Activated CD4-positive, alpha-beta memory T cell treated with anti-CD3 and anti-CD28 coated beads, Interleukin-2, amount 10 ng/mL, durations not matched to agents 7 days and 5 days (primary cell): ENCODE data around the gene B4GALT1. TPM values are rescaled to one million over a fixed set of nuclear protein-coding genes. Genes with fewer than 3 reads are reported as not detected.

ENCODE experiments used
- CTCF ChIA-PET: fragments of 350-600 bp; sonication (Branson Sonifier 250); formaldehyde crosslinking; loops from one replicate; lab custom pipeline; 2021; ENCODE audit warnings: antibody characterized with exemption, inconsistent platforms; lab: Charles Lee
- POLR2A ChIA-PET: fragments of 350-600 bp; sonication (Branson Sonifier 250); formaldehyde crosslinking; loops from one replicate; lab custom pipeline; 2021; ENCODE audit warnings: antibody characterized with exemption; lab: Charles Lee
- DNase-seq: peaks from one replicate; pipeline ENCODE4 v3.0.0-alpha.2; 2020
- H3K27ac Mint-ChIP-seq: one replicate; pipeline ENCODE4 v1.8.0; 2021; ENCODE audit warnings: mild to moderate bottlenecking, mixed read lengths
- H3K27me3 Mint-ChIP-seq: one replicate; pipeline ENCODE4 v1.8.0; 2021; ENCODE audit warnings: mixed read lengths
- H3K36me3 Mint-ChIP-seq: one replicate; pipeline ENCODE4 v1.8.0; 2021; ENCODE audit warnings: low read depth, mixed read lengths
- H3K4me1 Mint-ChIP-seq: one replicate; pipeline ENCODE4 v1.8.0; 2021; ENCODE audit warnings: mixed read lengths
- H3K4me3 Mint-ChIP-seq: one replicate; pipeline ENCODE4 v1.8.0; 2021; ENCODE audit warnings: mild to moderate bottlenecking, mixed read lengths
- H3K9me3 Mint-ChIP-seq: one replicate; pipeline ENCODE4 v1.8.0; 2021; ENCODE audit warnings: mixed read lengths
- total RNA-seq, 2 experiments: library from RNA; stranded (reverse); gene quantifications; one replicate each; pipeline ENCODE4 v1.2.3, GENCODE V29; 2021

The B4GALT1 gene
- total RNA-seq, 2 experiments from 2014 or later, result 69.2 to 70.8 TPM

- no peak for DNase-seq
- Mint-ChIP-seq H3K9me3 (no peaks in the 10 kb centered on the region), H3K36me3 (peaks cover 43% of the 10 kb centered on the region), H3K27me3 (no peaks in the 10 kb centered on the region), H3K27ac (peak overlapping the region; percentile 80), H3K4me3 (no peak overlapping the region), H3K4me1 (peaks cover 80% of the 10 kb centered on the region)
- ChIA-PET POLR2A (interaction anchor here (0.8 to 7.9 kb wide), 7 partner anchors 8 to 81 kb away, joined by 3 to 115 read pairs (median 4); partner anchors contain the start of gene B4GALT1), CTCF (interaction anchor here (1.0 to 4.9 kb wide), 2 partner anchors 9 to 15 kb away, joined by 3 to 13 read pairs; no protein-coding TSS in a partner anchor)
Observed at GRCh38 chr9:33143241-33143661, 23.9 kb downstream of the B4GALT1 start.

- Mint-ChIP-seq H3K27me3 (no peaks in the 10 kb centered on the region), H3K27ac (peak overlapping the region; percentile 87), H3K4me1 (peaks cover 82% of the 10 kb centered on the region), H3K9me3 (no peaks in the 10 kb centered on the region), H3K4me3 (peak overlapping the region; percentile 47), H3K36me3 (peaks cover 39% of the 10 kb centered on the region)
- CTCF ChIA-PET, result interaction anchor here (0.8 to 4.9 kb wide), 2 partner anchors 14 to 15 kb away, joined by 3 to 13 read pairs; no protein-coding TSS in a partner anchor
- no peak for DNase-seq
- POLR2A ChIA-PET, result interaction anchor here (0.8 to 7.9 kb wide), 6 partner anchors 9 to 80 kb away, joined by 3 to 115 read pairs (median 4); partner anchors contain the start of gene B4GALT1
Observed at GRCh38 chr9:33142535-33142934, 24.6 kb downstream of the B4GALT1 start.

- ChIA-PET POLR2A (interaction anchor here (0.9 to 7.9 kb wide), 3 partner anchors 22 to 116 kb away, joined by 3 to 115 read pairs (median 3); partner anchors contain the start of genes B4GALT1 and DNAJA1), CTCF (interaction anchor here (0.6 to 4.9 kb wide), 5 partner anchors 10 to 27 kb away, joined by 3 to 13 read pairs (median 4); partner anchors contain the start of gene B4GALT1)
- Mint-ChIP-seq H3K27ac (peak overlapping the region; percentile 70), H3K4me1 (peaks cover 90% of the 10 kb centered on the region), H3K27me3 (no peaks in the 10 kb centered on the region), H3K9me3 (no peaks in the 10 kb centered on the region), H3K36me3 (peaks cover 36% of the 10 kb centered on the region), H3K4me3 (peak overlapping the region; percentile 9)
- DNase-seq, result no peak
Observed at GRCh38 chr9:33140401-33141360, 26.5 kb downstream of the B4GALT1 start.

GRCh38 chr9:33139421-33140228 lies 27.5 kb downstream of the B4GALT1 start:
- DNase-seq, result no peak
- no peaks in the 10 kb centered on the region for H3K27me3 Mint-ChIP-seq
- H3K4me1 Mint-ChIP-seq, result peaks cover 87% of the 10 kb centered on the region
- peaks cover 40% of the 10 kb centered on the region for H3K36me3 Mint-ChIP-seq
- ChIA-PET POLR2A (interaction anchor here (1.4 to 7.9 kb wide), 3 partner anchors 9 to 56 kb away, joined by 3 to 115 read pairs (median 4); partner anchors contain the start of gene B4GALT1), CTCF (interaction anchor here (1.9 kb wide), 1 partner anchor 9 kb away, joined by 4 read pairs; no protein-coding TSS in a partner anchor)
- no peak overlapping the region for H3K4me3 Mint-ChIP-seq
- H3K27ac Mint-ChIP-seq, result peak overlapping the region; percentile 8
- no peaks in the 10 kb centered on the region for H3K9me3 Mint-ChIP-seq

GRCh38 chr9:33138768-33139167 lies 28.4 kb downstream of the B4GALT1 start:
- Mint-ChIP-seq H3K27ac (peak overlapping the region; percentile 58), H3K27me3 (no peaks in the 10 kb centered on the region), H3K9me3 (no peaks in the 10 kb centered on the region), H3K4me3 (no peak overlapping the region), H3K36me3 (peaks cover 42% of the 10 kb centered on the region), H3K4me1 (peaks cover 80% of the 10 kb centered on the region)
- POLR2A ChIA-PET, result interaction anchor here (1.4 to 7.9 kb wide), 2 partner anchors 8 to 24 kb away, joined by 4 to 115 read pairs; partner anchors contain the start of gene B4GALT1
- CTCF ChIA-PET, result no interaction called here
- DNase-seq, result no peak

- POLR2A ChIA-PET, result interaction anchor here (0.7 to 1.5 kb wide), 3 partner anchors 11 to 30 kb away, joined by 3 to 5 read pairs (median 3); partner anchors contain the start of gene B4GALT1
- no peaks in the 10 kb centered on the region for H3K9me3 Mint-ChIP-seq
- no peaks in the 10 kb centered on the region for H3K27me3 Mint-ChIP-seq
- H3K27ac Mint-ChIP-seq, result peak overlapping the region; percentile 58
- H3K4me3 Mint-ChIP-seq, result no peak overlapping the region
- CTCF ChIA-PET, result interaction anchor here (0.9 kb wide), 1 partner anchor 88 kb away, joined by 3 read pairs; no protein-coding TSS in a partner anchor
- H3K4me1 Mint-ChIP-seq, result peaks cover 76% of the 10 kb centered on the region
- H3K36me3 Mint-ChIP-seq, result peaks cover 46% of the 10 kb centered on the region
- DNase-seq, result no peak
Observed at GRCh38 chr9:33137781-33138264, 29.3 kb downstream of the B4GALT1 start.

- Mint-ChIP-seq H3K27ac (peak overlapping the region; percentile 70), H3K27me3 (no peaks in the 10 kb centered on the region), H3K9me3 (no peaks in the 10 kb centered on the region), H3K36me3 (peaks cover 48% of the 10 kb centered on the region), H3K4me1 (peaks cover 75% of the 10 kb centered on the region), H3K4me3 (no peak overlapping the region)
- DNase-seq, result no peak
- POLR2A ChIA-PET, result interaction anchor here (0.7 to 2.4 kb wide), 5 partner anchors 10 to 31 kb away, joined by 3 to 13 read pairs (median 4); partner anchors contain the start of gene B4GALT1
- CTCF ChIA-PET, result interaction anchor here (0.6 to 1.1 kb wide), 2 partner anchors 11 to 55 kb away, joined by 3 read pairs; no protein-coding TSS in a partner anchor
Observed at GRCh38 chr9:33136721-33137670, 30.1 kb downstream of the B4GALT1 start.

- no peaks in the 10 kb centered on the region for H3K9me3 Mint-ChIP-seq
- DNase-seq, result no peak
- no peaks in the 10 kb centered on the region for H3K27me3 Mint-ChIP-seq
- H3K4me3 Mint-ChIP-seq, result no peak overlapping the region
- peak overlapping the region; percentile 13 for H3K27ac Mint-ChIP-seq
- POLR2A ChIA-PET, result interaction anchor here (0.9 to 2.4 kb wide), 3 partner anchors 9 to 24 kb away, joined by 3 to 13 read pairs (median 4); no protein-coding TSS in a partner anchor
- peaks cover 74% of the 10 kb centered on the region for H3K4me1 Mint-ChIP-seq
- H3K36me3 Mint-ChIP-seq, result peaks cover 42% of the 10 kb centered on the region
- CTCF ChIA-PET, result interaction anchor here (0.7 to 1.2 kb wide), 2 partner anchors 12 to 25 kb away, joined by 3 to 4 read pairs; no protein-coding TSS in a partner anchor
Observed at GRCh38 chr9:33135470-33135958, 31.6 kb downstream of the B4GALT1 start.

GRCh38 chr9:33135031-33135461 lies 32.1 kb downstream of the B4GALT1 start:
- H3K4me3 Mint-ChIP-seq, result no peak overlapping the region
- POLR2A ChIA-PET, result interaction anchor here (0.9 to 2.4 kb wide), 2 partner anchors 16 to 25 kb away, joined by 3 to 13 read pairs; no protein-coding TSS in a partner anchor

GRCh38 chr9:33133186-33133585 lies 34.0 kb downstream of the B4GALT1 start:
- POLR2A ChIA-PET, result interaction anchor here (1.1 kb wide), 1 partner anchor 59 kb away, joined by 3 read pairs; no protein-coding TSS in a partner anchor

More at GRCh38 chr9:33135031-33135461, 32.1 kb downstream of the B4GALT1 start:
- Mint-ChIP-seq H3K27ac (no peak overlapping the region), H3K27me3 (no peaks in the 10 kb centered on the region), H3K4me1 (peaks cover 76% of the 10 kb centered on the region), H3K36me3 (peaks cover 47% of the 10 kb centered on the region), H3K9me3 (no peaks in the 10 kb centered on the region)
- DNase-seq, result no peak
- CTCF ChIA-PET, result interaction anchor here (1.2 kb wide), 1 partner anchor 25 kb away, joined by 4 read pairs; no protein-coding TSS in a partner anchor

More at GRCh38 chr9:33133186-33133585, 34.0 kb downstream of the B4GALT1 start:
- no peaks in the 10 kb centered on the region for H3K27me3 Mint-ChIP-seq
- peaks cover 58% of the 10 kb centered on the region for H3K36me3 Mint-ChIP-seq
- H3K4me3 Mint-ChIP-seq, result no peak overlapping the region
- no peaks in the 10 kb centered on the region for H3K9me3 Mint-ChIP-seq
- CTCF ChIA-PET, result no interaction called here
- H3K27ac Mint-ChIP-seq, result no peak overlapping the region
- peaks cover 66% of the 10 kb centered on the region for H3K4me1 Mint-ChIP-seq
- DNase-seq, result no peak
